Fibroblast of lung (primary cell): ENCODE data around the gene KCNJ6. TPM values are rescaled to one million over a fixed set of nuclear protein-coding genes. Genes with fewer than 3 reads are reported as not detected.

Source experiments
- DNase-seq, 2 donors: peaks; one replicate each; pipeline versions ENCODE4 v3.0.0 to v3.0.0-alpha.2; 2010; ENCODE audit warnings: low read depth in 2 of 2
- H2AFZ ChIP-seq: 2 replicates; pipeline ENCODE4 v1.5.1; 2012; ENCODE audit warnings: low read length, control low read depth, inconsistent platforms
- H3K27ac ChIP-seq: 2 replicates; pipeline ENCODE4 v1.5.1; 2011; ENCODE audit warnings: low read length, control low read depth; ENCODE audit not compliant: insufficient read depth
- H3K27me3 ChIP-seq: 2 replicates; pipeline ENCODE4 v1.5.1; 2011; ENCODE audit warnings: mild to moderate bottlenecking, low read length; ENCODE audit not compliant: control insufficient read depth, insufficient read depth
- H3K36me3 ChIP-seq: 2 replicates; pipeline ENCODE4 v1.5.1; 2011; ENCODE audit warnings: low read length; ENCODE audit not compliant: control insufficient read depth, insufficient read depth
- H3K4me1 ChIP-seq: 2 replicates; pipeline ENCODE4 v1.5.1; 2011; ENCODE audit warnings: low read length; ENCODE audit not compliant: control insufficient read depth, insufficient read depth; ENCODE audit errors: extremely low read depth
- H3K4me2 ChIP-seq: 2 replicates; pipeline ENCODE4 v1.5.1; 2011; ENCODE audit warnings: low read length, control low read depth; ENCODE audit not compliant: insufficient read depth; ENCODE audit errors: extremely low read depth
- H3K4me3 ChIP-seq, 4 experiments: fragments of 200-600 bp in 1 of 4; sonication (generic) in 1 of 4; replicated peaks in 1 of 4; 2 replicates each; pipeline ENCODE4 v1.5.1; 2011 to 2016; ENCODE audit warnings: low read length in 4 of 4, low read depth in 3 of 4, mild to moderate bottlenecking in 3 of 4, control low read depth in 2 of 4, inconsistent platforms in 1 of 4, mixed read lengths in 1 of 4; ENCODE audit not compliant: insufficient read depth in 1 of 4; ENCODE audit errors: control extremely low read depth in 1 of 4
- H3K79me2 ChIP-seq: 2 replicates; pipeline ENCODE4 v1.5.1; 2012; ENCODE audit warnings: mild to moderate bottlenecking, low read length, inconsistent platforms; ENCODE audit not compliant: control insufficient read depth, insufficient read depth
- H3K9ac ChIP-seq: 2 replicates; pipeline ENCODE4 v1.5.1; 2011; ENCODE audit warnings: mild to moderate bottlenecking, low read length, control low read depth; ENCODE audit not compliant: insufficient read depth
- H3K9me3 ChIP-seq: 2 replicates; pipeline ENCODE4 v1.5.1; 2012; ENCODE audit warnings: low read depth, low read length; ENCODE audit not compliant: control insufficient read depth, insufficient read depth
- H4K20me1 ChIP-seq: 2 replicates; pipeline ENCODE4 v1.5.1; 2011; ENCODE audit warnings: low read length; ENCODE audit not compliant: control insufficient read depth, insufficient read depth; ENCODE audit errors: extremely low read depth
- CTCF ChIP-seq, 2 donors: IDR thresholded peaks in 1 of 2; conservative IDR thresholded peaks in 1 of 2; 1 replicate in 1 of 2; 2 replicates in 1 of 2; pipeline ENCODE4 v1.5.1; 2011 to 2012; ENCODE audit warnings: low read length in 2 of 2, control low read depth in 1 of 2, inconsistent platforms in 1 of 2, low read depth in 1 of 2, mild to moderate bottlenecking in 1 of 2
- EZH2 ChIP-seq: IDR thresholded peaks from 2 replicates; pipeline ENCODE4 v1.5.1; 2012; ENCODE audit warnings: low read length, control low read depth, mild to moderate bottlenecking; ENCODE audit errors: missing control alignments
- polyA plus RNA-seq, 2 donors: library from polyadenylated mRNA; depleted of rRNA in 1 of 2; stranded (reverse) in 1 of 2; unstranded in 1 of 2; fragments of >200 nt; gene quantifications; 2 replicates each; pipeline ENCODE4 v1.2.1, GENCODE V29; 2011 to 2012; ENCODE audit warnings: missing spikeins in 1 of 2
- total RNA-seq: library from RNA; depleted of rRNA; stranded (reverse); fragments of >200 nt; gene quantifications from 2 replicates; pipeline ENCODE4 v1.2.1, GENCODE V29; 2014

KCNJ6 gene
- total and polyA plus RNA-seq, 2 donors (not counting 1 experiment from before 2014, with no cell fraction given), result under 0.01 to 7.6 TPM

GRCh38 chr21:37815893-37816292, 100.4 kb downstream of the KCNJ6 start:
- Histone ChIP-seq H3K4me1 (peaks cover 8% of the 10 kb centered on the region), H3K4me3 (no peak overlapping the region), H3K9ac (no peak overlapping the region), H2AFZ (no peak overlapping the region), H3K27me3 (peaks cover 2% of the 10 kb centered on the region), H3K36me3 (no peaks in the 10 kb centered on the region), H3K9me3 (no peaks in the 10 kb centered on the region), H3K4me2 (no peak overlapping the region), H4K20me1 (no peaks in the 10 kb centered on the region), H3K27ac (no peak overlapping the region), H3K79me2 (no peaks in the 10 kb centered on the region)
- no peak for DNase-seq
- TF ChIP-seq CTCF (conservative IDR thresholded peaks at IDR 0.05 in 1 of 2, IDR thresholded peaks at IDR 0.05 in 1 of 2; ENCODE audit: low read depth in 1 of 2, low read length in 2 of 2) (no peak), EZH2 (no peak)

GRCh38 chr21:37811711-37812110, 104.5 kb downstream of the KCNJ6 start:
- Histone ChIP-seq H3K4me1 (no peaks in the 10 kb centered on the region), H3K4me3 (no peak overlapping the region), H3K9me3 (no peaks in the 10 kb centered on the region), H3K27ac (no peak overlapping the region), H3K27me3 (peaks cover 2% of the 10 kb centered on the region), H2AFZ (no peak overlapping the region), H3K9ac (no peak overlapping the region), H4K20me1 (no peaks in the 10 kb centered on the region), H3K4me2 (no peak overlapping the region), H3K79me2 (no peaks in the 10 kb centered on the region), H3K36me3 (no peaks in the 10 kb centered on the region)
- TF ChIP-seq CTCF (conservative IDR thresholded peaks at IDR 0.05 in 1 of 2, IDR thresholded peaks at IDR 0.05 in 1 of 2; ENCODE audit: low read depth in 1 of 2, low read length in 2 of 2), result no peak
- no peak for TF ChIP-seq EZH2
- no peak for DNase-seq

GRCh38 chr21:37808261-37808660, 108.0 kb downstream of the KCNJ6 start:
- peaks cover 2% of the 10 kb centered on the region for H3K27me3 ChIP-seq
- no peaks in the 10 kb centered on the region for H3K79me2 ChIP-seq
- H3K9me3 ChIP-seq, result no peaks in the 10 kb centered on the region
- no peak overlapping the region for H3K4me3 ChIP-seq
- DNase-seq, result no peak
- no peak overlapping the region for H2AFZ ChIP-seq
- no peak overlapping the region for H3K9ac ChIP-seq
- no peaks in the 10 kb centered on the region for H4K20me1 ChIP-seq
- no peaks in the 10 kb centered on the region for H3K36me3 ChIP-seq
- TF ChIP-seq CTCF (conservative IDR thresholded peaks at IDR 0.05 in 1 of 2, IDR thresholded peaks at IDR 0.05 in 1 of 2; ENCODE audit: low read depth in 1 of 2, low read length in 2 of 2) (no peak), EZH2 (no peak)
- no peak overlapping the region for H3K27ac ChIP-seq
- no peak overlapping the region for H3K4me2 ChIP-seq
- no peaks in the 10 kb centered on the region for H3K4me1 ChIP-seq
